Measurements from ENCODE around the gene TTN.

TTN gene

DNA sequence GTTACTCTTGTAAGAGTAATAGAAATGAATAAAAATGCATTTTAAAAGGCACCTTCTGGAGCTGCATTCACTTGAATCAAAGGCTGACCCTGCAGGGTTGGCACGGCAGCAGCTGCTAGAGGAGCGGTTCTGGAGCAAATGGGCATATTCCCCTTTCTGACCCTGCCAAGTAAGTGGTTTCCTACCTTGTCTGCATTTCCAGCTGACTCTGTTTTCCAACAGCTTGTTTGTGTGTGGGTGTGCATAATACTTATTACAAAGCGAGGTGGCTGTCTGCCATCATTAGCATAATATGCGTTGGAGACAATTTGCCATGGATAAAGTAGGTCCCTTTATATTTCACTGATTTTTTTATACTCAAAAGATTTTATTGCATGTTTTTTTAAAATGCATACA is 21.3 kb upstream of the TTN start:
- no peak overlapping the region for H3K4me3 ChIP-seq (ENCODE audit: low read length)
- no peak for TF ChIP-seq ZNF274 (IDR thresholded peaks at IDR 0.05; ENCODE audit: low read depth, low read length)

DNA sequence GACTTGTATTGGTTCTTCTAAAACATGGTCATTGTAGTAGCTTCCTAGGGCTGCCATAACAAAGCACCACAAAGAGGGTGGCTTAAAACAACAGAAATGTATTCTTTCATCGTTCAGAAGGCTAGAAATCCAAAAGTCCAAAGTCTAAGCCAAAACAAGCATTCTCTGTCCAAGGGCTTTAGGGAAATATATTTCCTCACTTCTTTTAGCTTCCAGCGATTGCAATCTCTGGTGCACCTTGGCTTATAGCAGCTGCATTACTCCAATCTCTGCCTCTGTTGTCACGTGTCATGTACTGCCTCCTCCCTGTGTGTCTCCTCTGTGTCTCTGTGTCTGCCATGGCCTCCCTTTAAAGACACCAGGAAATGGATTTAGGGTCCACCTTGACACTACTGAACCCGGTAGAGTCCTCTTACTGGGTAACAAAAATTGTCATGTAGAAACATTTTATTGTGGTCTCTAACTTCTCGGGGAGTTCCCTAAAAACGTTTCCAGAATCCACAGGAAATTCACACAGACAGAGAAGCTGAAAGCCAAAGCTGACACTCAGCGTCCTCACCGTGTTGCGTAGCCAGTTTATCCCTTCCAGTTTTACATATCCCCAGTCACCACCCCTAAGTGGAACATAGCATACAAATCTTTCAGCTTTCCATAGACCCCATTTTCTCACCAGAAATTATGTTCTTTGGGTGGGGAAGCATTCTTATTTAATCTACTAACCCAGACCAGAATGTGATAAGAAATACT is 20.7 kb upstream of the TTN start:
- TF ChIP-seq ZNF274 (IDR thresholded peaks at IDR 0.05; ENCODE audit: low read depth, low read length) = no peak
- H3K4me3 ChIP-seq (ENCODE audit: low read length) = no peak overlapping the region

DNA sequence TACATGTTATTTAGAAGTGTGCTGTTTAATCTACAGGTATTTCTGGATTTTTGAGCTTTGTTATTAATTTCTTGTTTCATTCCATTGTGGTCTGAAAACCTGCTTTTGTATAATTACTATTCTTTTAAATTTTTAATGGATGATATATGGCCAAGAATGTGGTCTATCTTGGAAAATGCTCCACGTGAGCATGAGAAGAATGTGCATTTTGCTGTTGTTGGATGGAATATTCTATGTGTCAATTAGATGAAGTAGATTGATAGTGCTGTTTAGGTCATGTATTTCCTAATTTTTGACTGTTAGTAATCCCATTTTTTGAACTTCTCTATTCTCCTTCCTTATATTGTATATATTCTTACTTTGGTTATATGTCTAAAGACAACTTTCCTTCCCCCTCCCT is 19.9 kb upstream of the TTN start:
- no peak for TF ChIP-seq ZNF274 (IDR thresholded peaks at IDR 0.05; ENCODE audit: low read depth, low read length)
- H3K4me3 ChIP-seq (ENCODE audit: low read length) = no peak overlapping the region

- no peak overlapping the region for H3K4me3 ChIP-seq (ENCODE audit: low read length)
- no peak for TF ChIP-seq ZNF274 (IDR thresholded peaks at IDR 0.05; ENCODE audit: low read depth, low read length)
Measured at GRCh38 chr2:178825183-178825582, 18.0 kb upstream of the TTN start.

GRCh38 chr2:178824181-178824580 is 17.0 kb upstream of the TTN start:
- no peak overlapping the region for H3K4me3 ChIP-seq (ENCODE audit: low read length)
- no peak for TF ChIP-seq ZNF274 (IDR thresholded peaks at IDR 0.05; ENCODE audit: low read depth, low read length)

DNA sequence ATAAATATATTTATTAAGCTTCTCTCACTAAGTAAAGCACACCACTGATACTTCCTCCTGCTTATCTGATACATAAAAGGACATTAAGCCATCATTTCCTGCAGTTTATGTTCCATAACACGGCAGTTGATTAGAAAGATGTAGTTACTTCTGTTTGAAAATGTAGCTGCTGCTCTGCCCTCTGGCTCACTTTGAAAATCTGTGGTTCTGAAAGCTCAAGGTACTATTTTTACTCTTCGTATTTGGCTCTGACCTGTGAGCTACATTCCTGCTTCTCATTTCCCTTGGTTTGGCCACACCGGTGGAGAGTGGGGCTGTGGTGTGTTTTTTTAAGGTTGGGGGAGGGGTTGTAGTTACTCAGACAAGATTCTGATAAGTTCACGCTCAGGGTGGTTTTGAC is 12.8 kb upstream of the TTN start:
- H3K4me3 ChIP-seq (ENCODE audit: low read length) = no peak overlapping the region
- TF ChIP-seq ZNF274 (IDR thresholded peaks at IDR 0.05; ENCODE audit: low read depth, low read length) = no peak

DNA sequence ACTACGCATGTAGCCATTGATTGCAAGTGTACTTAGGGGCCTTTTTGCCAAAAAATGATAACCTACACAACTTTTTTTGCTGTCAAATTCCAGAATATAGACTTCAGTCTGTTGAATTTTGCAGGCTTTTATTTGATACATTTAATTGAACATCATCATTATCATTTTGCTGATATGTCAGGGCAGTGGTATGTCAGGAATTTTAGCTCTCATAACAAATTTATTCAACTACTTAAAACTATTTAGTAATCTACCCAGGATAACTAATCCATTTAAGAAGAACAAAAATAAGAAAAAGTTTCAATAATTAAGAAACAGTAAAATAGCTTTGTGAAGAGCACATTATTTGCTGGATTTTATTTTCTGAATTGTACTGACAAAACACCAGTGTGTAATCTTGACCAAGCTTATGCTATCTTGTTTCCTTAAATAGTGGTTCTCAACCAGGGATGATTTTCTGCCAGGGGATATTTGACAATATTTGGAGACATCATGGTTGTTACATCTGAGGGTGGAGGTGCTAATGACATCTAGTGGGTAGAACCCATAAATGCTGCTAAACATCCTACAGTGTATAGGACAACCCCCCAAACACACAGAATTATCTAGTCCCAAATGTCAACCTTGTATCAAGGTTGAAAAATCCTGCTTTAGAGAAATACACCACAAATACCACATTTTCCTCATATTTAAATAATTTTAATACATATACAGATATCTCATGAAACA is 12.1 kb upstream of the TTN start:
- no peak for TF ChIP-seq ZNF274 (IDR thresholded peaks at IDR 0.05; ENCODE audit: low read depth, low read length)
- H3K4me3 ChIP-seq (ENCODE audit: low read length) = no peak overlapping the region

- no peak overlapping the region for H3K4me3 ChIP-seq (ENCODE audit: low read length)
- no peak for TF ChIP-seq ZNF274 (IDR thresholded peaks at IDR 0.05; ENCODE audit: low read depth, low read length)
Measured at GRCh38 chr2:178811901-178812300, 4.7 kb upstream of the TTN start.

- no peak for TF ChIP-seq ZNF274 (IDR thresholded peaks at IDR 0.05; ENCODE audit: low read depth, low read length)
- H3K4me3 ChIP-seq (ENCODE audit: low read length) = no peak overlapping the region
Measured at GRCh38 chr2:178811045-178811444, 3.8 kb upstream of the TTN start.

- no peak for TF ChIP-seq ZNF274 (IDR thresholded peaks at IDR 0.05; ENCODE audit: low read depth, low read length)
Measured at GRCh38 chr2:178810422-178810821, 3.2 kb upstream of the TTN start.

DNA sequence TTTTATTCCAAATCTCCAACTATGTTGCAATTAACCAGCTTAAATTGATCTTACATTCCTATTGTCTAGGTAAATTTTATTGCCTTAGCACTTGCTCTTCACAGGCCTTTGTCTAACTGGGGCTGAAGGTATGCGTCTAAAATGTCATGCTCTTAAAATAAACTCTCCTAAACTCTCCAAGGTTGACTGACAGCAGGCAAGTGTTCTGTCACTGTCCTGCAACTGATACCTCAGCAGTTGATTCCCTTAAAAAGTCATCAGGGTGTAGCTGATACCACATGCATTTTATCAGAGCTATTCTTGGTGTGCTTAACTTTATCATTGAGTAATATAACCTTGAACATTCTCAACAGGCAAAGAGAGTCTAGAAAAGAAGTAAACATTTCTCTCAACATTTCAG is 680 bp downstream of the TTN start:
- H3K4me3 ChIP-seq (ENCODE audit: low read length) = no peak overlapping the region
- TF ChIP-seq ZNF274 (IDR thresholded peaks at IDR 0.05; ENCODE audit: low read depth, low read length) = no peak

More at GRCh38 chr2:178810422-178810821, 3.2 kb upstream of the TTN start:
- H3K4me3 ChIP-seq (ENCODE audit: low read length) = no peak overlapping the region

- no peak overlapping the region for H3K4me3 ChIP-seq (ENCODE audit: low read length)
- TF ChIP-seq ZNF274 (IDR thresholded peaks at IDR 0.05; ENCODE audit: low read depth, low read length) = no peak
Measured at GRCh38 chr2:178805457-178805856, 1.8 kb downstream of the TTN start.

DNA sequence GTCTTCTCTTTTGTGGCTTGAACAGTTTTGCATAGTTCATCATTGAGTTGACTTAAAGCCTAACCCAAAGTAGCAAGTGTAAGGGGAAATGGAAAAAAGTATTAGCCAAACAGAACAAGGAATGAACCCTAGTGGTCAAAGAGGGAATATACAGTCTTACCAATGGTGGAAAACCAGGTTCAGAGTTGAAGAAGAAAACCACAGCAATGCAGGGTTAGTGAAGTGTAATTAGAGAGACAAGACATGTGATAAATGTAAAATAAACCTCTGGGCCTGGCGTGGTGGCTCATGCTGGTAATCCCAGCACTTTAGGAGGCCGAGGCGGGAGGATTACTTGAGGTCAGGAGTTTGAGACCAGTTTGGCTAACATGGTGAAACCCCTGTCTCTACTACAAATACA is 2.4 kb downstream of the TTN start:
- H3K4me3 ChIP-seq (ENCODE audit: low read length) = no peak overlapping the region
- TF ChIP-seq ZNF274 (IDR thresholded peaks at IDR 0.05; ENCODE audit: low read depth, low read length) = no peak

DNA sequence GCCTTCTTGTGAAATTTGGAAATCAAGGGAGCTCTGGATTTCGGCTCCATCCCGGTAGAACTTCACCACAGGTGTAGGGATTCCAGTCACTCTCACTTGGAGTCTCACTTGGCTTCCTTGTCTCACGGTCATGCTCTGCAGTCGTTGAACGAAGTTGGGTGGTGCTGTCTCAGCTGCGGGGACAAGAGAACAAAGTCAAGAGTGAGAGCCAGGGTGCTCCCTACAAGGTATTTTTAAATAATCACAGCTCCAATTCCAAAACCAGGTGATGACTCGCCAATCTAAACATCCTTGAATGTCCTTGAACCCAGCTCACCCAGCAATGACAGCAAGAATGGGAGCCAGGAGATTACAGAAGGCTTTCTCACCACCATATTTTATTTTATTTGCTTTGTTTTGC is 6.7 kb downstream of the TTN start:
- no peak for TF ChIP-seq ZNF274 (IDR thresholded peaks at IDR 0.05; ENCODE audit: low read depth, low read length)
- H3K4me3 ChIP-seq (ENCODE audit: low read length) = no peak overlapping the region

- no peak for TF ChIP-seq ZNF274 (IDR thresholded peaks at IDR 0.05; ENCODE audit: low read depth, low read length)
- no peak overlapping the region for H3K4me3 ChIP-seq (ENCODE audit: low read length)
Measured at GRCh38 chr2:178799305-178799704, 7.9 kb downstream of the TTN start.
